Calu3 (cell line): ENCODE data around the gene RPTOR. TPM values are rescaled to one million over a fixed set of nuclear protein-coding genes. Genes with fewer than 3 reads are reported as not detected.

ENCODE experiments used
- BruUV-seq: library from RNA; stranded (reverse); fragments of 400-500 nt; replicated peaks from 2 replicates; lab custom pipeline; 2021; lab: Mats Ljungman, UMichigan
- CTCF ChIA-PET: fragments of 300-600 bp; sonication (Branson Sonifier 250); formaldehyde crosslinking; loops from one replicate; lab custom pipeline; 2022; ENCODE audit warnings: antibody characterized with exemption; lab: Charles Lee
- DNase-seq: peaks from one replicate; pipeline ENCODE4 v3.0.0; 2022
- H3K27ac Mint-ChIP-seq: one replicate; pipeline ENCODE4 v1.8.0; 2022; ENCODE audit warnings: mixed read lengths; ENCODE audit not compliant: unreplicated experiment
- H3K27me3 Mint-ChIP-seq: one replicate; pipeline ENCODE4 v1.8.0; 2022; ENCODE audit warnings: mixed read lengths; ENCODE audit not compliant: unreplicated experiment
- H3K36me3 Mint-ChIP-seq: one replicate; pipeline ENCODE4 v1.8.0; 2022; ENCODE audit warnings: mild to moderate bottlenecking, moderate library complexity, mixed read lengths; ENCODE audit not compliant: insufficient read depth, unreplicated experiment
- H3K4me1 Mint-ChIP-seq: one replicate; pipeline ENCODE4 v1.8.0; 2022; ENCODE audit warnings: mild to moderate bottlenecking, low read depth, mixed read lengths; ENCODE audit not compliant: unreplicated experiment
- H3K4me3 Mint-ChIP-seq: one replicate; pipeline ENCODE4 v1.8.0; 2022; ENCODE audit warnings: mild to moderate bottlenecking, low read depth, moderate library complexity, mixed read lengths; ENCODE audit not compliant: unreplicated experiment
- H3K9me3 Mint-ChIP-seq: one replicate; pipeline ENCODE4 v1.8.0; 2022; ENCODE audit warnings: low read depth, mixed read lengths; ENCODE audit not compliant: unreplicated experiment
- CTCF ChIP-seq: fragments of 200-600 bp; IDR thresholded peaks from one replicate; pipeline ENCODE4 v1.8.0; 2022; ENCODE audit warnings: antibody characterized with exemption; ENCODE audit not compliant: unreplicated experiment
- intact Hi-C: fragments of 100-400 bp; cut with micrococcal nuclease; formaldehyde crosslinking; loops from one replicate; pipeline ENCODE4 v1.10.0; 2022; ENCODE audit not compliant: unreplicated experiment
- total RNA-seq: library from RNA; stranded (reverse); gene quantifications from 2 replicates; pipeline ENCODE4 v1.2.3, GENCODE V29; 2022

Gene RPTOR
- total RNA-seq, 1 experiment from 2014 or later: 41.8 TPM

- BruUV-seq: no TSS peak
- CTCF ChIA-PET: interaction anchor here (0.5 kb wide), 1 partner anchor 848 kb away, joined by 3 read pairs; no protein-coding TSS in a partner anchor
- Mint-ChIP-seq H3K27me3 (no peaks in the 10 kb centered on the region), H3K4me3 (peak overlapping the region; percentile 53), H3K4me1 (peaks cover 43% of the 10 kb centered on the region), H3K9me3 (no peaks in the 10 kb centered on the region), H3K36me3 (no peaks in the 10 kb centered on the region), H3K27ac (peak overlapping the region; percentile 89)
- intact Hi-C loops: no loop called here
- no peak for TF ChIP-seq CTCF
- DNase-seq: peak; percentile 57
Observed at GRCh38 chr17:80599546-80600305, 55.1 kb downstream of the RPTOR start.

DNA sequence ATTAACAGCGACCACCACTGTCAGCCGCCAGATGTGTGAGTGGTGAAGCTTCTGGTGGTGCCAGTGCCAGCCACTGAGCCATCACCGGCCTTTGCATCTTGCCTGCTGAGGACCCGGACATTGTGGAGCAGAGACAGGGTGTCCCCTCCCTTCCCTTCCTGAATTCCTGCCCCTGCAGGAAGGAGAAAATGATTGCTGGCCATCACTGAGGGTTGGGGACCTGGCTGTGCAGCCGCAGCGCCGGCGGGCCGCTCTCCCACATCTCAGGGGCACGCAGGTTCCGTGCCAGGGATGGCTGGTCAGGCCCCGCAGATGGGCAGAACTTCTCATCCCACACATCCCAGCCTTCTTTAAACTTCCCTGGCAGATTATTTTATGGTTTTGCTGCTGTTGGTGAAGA lies 56.5 kb downstream of the RPTOR start:
- BruUV-seq: no TSS peak
- H3K27me3 Mint-ChIP-seq: no peaks in the 10 kb centered on the region
- no peak for DNase-seq
- no peaks in the 10 kb centered on the region for H3K36me3 Mint-ChIP-seq
- H3K4me1 Mint-ChIP-seq: peaks cover 57% of the 10 kb centered on the region
- no peak for TF ChIP-seq CTCF
- H3K27ac Mint-ChIP-seq: no peak overlapping the region
- no peak overlapping the region for H3K4me3 Mint-ChIP-seq
- intact Hi-C loops: no loop called here
- no peaks in the 10 kb centered on the region for H3K9me3 Mint-ChIP-seq
- CTCF ChIA-PET: no interaction called here

- no peaks in the 10 kb centered on the region for H3K27me3 Mint-ChIP-seq
- H3K36me3 Mint-ChIP-seq: no peaks in the 10 kb centered on the region
- no peak overlapping the region for H3K4me3 Mint-ChIP-seq
- intact Hi-C loops: no loop called here
- no peaks in the 10 kb centered on the region for H3K9me3 Mint-ChIP-seq
- DNase-seq: no peak
- peaks cover 55% of the 10 kb centered on the region for H3K4me1 Mint-ChIP-seq
- BruUV-seq: no TSS peak
- TF ChIP-seq CTCF: no peak
- no peak overlapping the region for H3K27ac Mint-ChIP-seq
- CTCF ChIA-PET: no interaction called here
Observed at GRCh38 chr17:80603396-80603795, 58.8 kb downstream of the RPTOR start.

DNA sequence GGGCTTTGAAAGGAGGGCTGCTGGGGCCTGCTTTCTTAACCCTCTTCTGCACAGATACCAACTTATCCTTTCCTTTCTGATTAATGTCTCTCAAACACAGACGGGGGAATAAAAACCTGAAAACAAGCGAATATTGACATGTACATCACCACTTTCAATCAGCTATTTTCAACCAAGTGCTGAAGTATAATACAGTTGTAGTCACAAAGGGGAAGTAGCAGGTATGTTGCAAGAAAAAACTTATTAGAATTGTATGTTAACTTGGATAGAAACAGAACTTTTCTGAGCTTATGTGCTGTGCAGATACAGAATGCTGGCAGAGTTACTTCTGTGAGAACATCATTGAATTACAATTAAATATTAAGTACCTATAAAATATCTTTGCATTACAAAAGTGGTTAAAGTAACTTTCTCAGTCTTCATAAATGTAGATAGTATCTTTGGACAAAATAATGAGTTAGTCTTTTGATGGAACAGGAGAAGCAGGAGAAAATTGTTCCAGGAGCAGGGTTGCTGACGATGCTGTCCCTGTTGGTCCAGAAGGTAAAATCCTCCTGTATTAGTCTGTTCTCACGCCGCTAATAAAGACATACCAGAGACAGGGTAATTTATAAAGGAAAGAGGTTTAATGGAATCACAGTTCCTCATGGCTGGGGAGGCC lies 59.5 kb downstream of the RPTOR start:
- DNase-seq: no peak
- CTCF ChIA-PET: no interaction called here
- Mint-ChIP-seq H3K27me3 (no peaks in the 10 kb centered on the region), H3K36me3 (no peaks in the 10 kb centered on the region), H3K4me3 (no peak overlapping the region), H3K9me3 (no peaks in the 10 kb centered on the region), H3K4me1 (peaks cover 51% of the 10 kb centered on the region), H3K27ac (no peak overlapping the region)
- intact Hi-C loops: no loop called here
- TF ChIP-seq CTCF: no peak
- no TSS peak for BruUV-seq
